Left hindlimb (tissue), 1 donor: Measurements from ENCODE around the gene WNK1.

Experiments used
- DNase-seq: peaks from one replicate; pipeline ENCODE4 v3.0.0-alpha.2; 2018

The WNK1 gene

GRCh38 chr12:958588-959123, 206.3 kb downstream of the WNK1 start:
- DNase-seq = peak; percentile 31
